HepG2 (cell line): ENCODE data around the gene NIP7. TPM values are rescaled to one million over a fixed set of nuclear protein-coding genes. Genes with fewer than 3 reads are reported as not detected.

Source experiments
- HNRNPLL ChIP-seq: fragments of 200-400 bp; formaldehyde crosslinking; IDR thresholded peaks from 2 replicates; pipeline ENCODE4 v1.6.1; 2017; ENCODE audit warnings: mild to moderate bottlenecking, low read depth, low read length; ENCODE audit not compliant: poor library complexity, severe bottlenecking
- MZF1 ChIP-seq: sonication (generic); formaldehyde crosslinking; IDR thresholded peaks from 2 replicates; pipeline ENCODE4 v1.8.1; 2023; ENCODE audit warnings: mild to moderate bottlenecking, missing genetic modification reagents, borderline replicate concordance
- NONO ChIP-seq, 2 experiments: fragments of 450-650 bp in 1 of 2; sonication (generic) in 1 of 2; formaldehyde crosslinking in 1 of 2; IDR thresholded peaks in 1 of 2; conservative IDR thresholded peaks in 1 of 2; 2 replicates each; pipeline versions ENCODE4 v1.6.1 to v1.8.0; 2017 to 2022; ENCODE audit warnings: mild to moderate bottlenecking in 1 of 2, missing genetic modification reagents in 1 of 2, moderate library complexity in 1 of 2
- PCBP1 ChIP-seq: fragments of 200-400 bp; formaldehyde crosslinking; IDR thresholded peaks from 2 replicates; pipeline ENCODE4 v1.6.1; 2017; ENCODE audit warnings: mild to moderate bottlenecking, low read depth, low read length, borderline replicate concordance
- RBM39 ChIP-seq: fragments of 200-400 bp; formaldehyde crosslinking; IDR thresholded peaks from one replicate; pipeline ENCODE4 v1.6.1; 2018; ENCODE audit warnings: antibody characterized with exemption, mild to moderate bottlenecking, low read depth, low read length; ENCODE audit not compliant: poor library complexity, severe bottlenecking
- ZBTB21 ChIP-seq: sonication (generic); formaldehyde crosslinking; IDR thresholded peaks from 2 replicates; pipeline ENCODE4 v1.4.0; 2020; ENCODE audit warnings: missing genetic modification reagents
- ZFP36 ChIP-seq: fragments of 150-350 bp; IDR thresholded peaks from 2 replicates; pipeline ENCODE4 v1.6.1; 2018; ENCODE audit warnings: borderline replicate concordance, low read length, low read depth; ENCODE audit not compliant: partially characterized antibody
- ZNF343 ChIP-seq: sonication (generic); formaldehyde crosslinking; IDR thresholded peaks from 2 replicates; pipeline ENCODE4 v1.4.0; 2020; ENCODE audit warnings: mild to moderate bottlenecking, missing genetic modification reagents
- ZNF607 ChIP-seq: sonication (generic); formaldehyde crosslinking; IDR thresholded peaks from 2 replicates; pipeline ENCODE4 v1.5.1; 2020; ENCODE audit warnings: missing genetic modification reagents, mild to moderate bottlenecking, borderline replicate concordance
- polyA plus RNA-seq, 8 experiments: library from polyadenylated mRNA; depleted of rRNA in 3 of 8; stranded (reverse) in 7 of 8; unstranded in 1 of 8; fragments of >200 nt; fragmentation: Illumina TruSeq in 4 of 8; extraction: Trizol in 4 of 8; gene quantifications; 2 replicates each; pipeline versions ENCODE4 v1.2.1 to v1.2.3, GENCODE V29; 2011 to 2016; ENCODE audit warnings: low read depth in 4 of 8, missing spikeins in 1 of 8, mixed read lengths in 1 of 8; ENCODE audit not compliant: insufficient read depth in 1 of 8
- total RNA-seq, 5 experiments: library from RNA; depleted of rRNA; stranded (reverse); fragments of >200 nt; fragmentation: Illumina TruSeq; extraction: Trizol; gene quantifications; 2 replicates each; pipeline ENCODE4 v1.2.3, GENCODE V29; 2016; ENCODE audit warnings: low read depth in 1 of 5
- TF ChIP-seq, protein P1 (sequence below): IDR thresholded peaks from 2 replicates; pipeline ENCODE4 v1.6.1; 2018; ENCODE audit warnings: missing genetic modification reagents, mild to moderate bottlenecking, missing compliant biosample characterization
- TF ChIP-seq, protein P2 (sequence below): sonication (generic); formaldehyde crosslinking; IDR thresholded peaks from 2 replicates; pipeline ENCODE4 v1.4.0; 2020; ENCODE audit warnings: missing genetic modification reagents, low read depth, mild to moderate bottlenecking, borderline replicate concordance
- TF ChIP-seq, protein P3 (sequence below): sonication (generic); formaldehyde crosslinking; IDR thresholded peaks from 2 replicates; pipeline ENCODE4 v1.4.0; 2020; ENCODE audit warnings: mild to moderate bottlenecking, missing genetic modification reagents
- TF ChIP-seq, protein P4 (sequence below): sonication (generic); formaldehyde crosslinking; IDR thresholded peaks from 2 replicates; pipeline ENCODE4 v1.4.0; 2020; ENCODE audit warnings: missing genetic modification reagents
- TF ChIP-seq, protein P5 (sequence below): IDR thresholded peaks from 2 replicates; pipeline ENCODE4 v1.6.1; 2016
- TF ChIP-seq, protein P6 (sequence below): sonication (generic); formaldehyde crosslinking; IDR thresholded peaks from 2 replicates; pipeline ENCODE4 v1.4.0; 2020; ENCODE audit warnings: missing genetic modification reagents

The NIP7 gene
- total and polyA plus RNA-seq, 2 of the 13 experiments (the other 11 are each of a cell fraction or from before 2014, with no cell fraction given): 15.3 to 114 TPM

DNA sequence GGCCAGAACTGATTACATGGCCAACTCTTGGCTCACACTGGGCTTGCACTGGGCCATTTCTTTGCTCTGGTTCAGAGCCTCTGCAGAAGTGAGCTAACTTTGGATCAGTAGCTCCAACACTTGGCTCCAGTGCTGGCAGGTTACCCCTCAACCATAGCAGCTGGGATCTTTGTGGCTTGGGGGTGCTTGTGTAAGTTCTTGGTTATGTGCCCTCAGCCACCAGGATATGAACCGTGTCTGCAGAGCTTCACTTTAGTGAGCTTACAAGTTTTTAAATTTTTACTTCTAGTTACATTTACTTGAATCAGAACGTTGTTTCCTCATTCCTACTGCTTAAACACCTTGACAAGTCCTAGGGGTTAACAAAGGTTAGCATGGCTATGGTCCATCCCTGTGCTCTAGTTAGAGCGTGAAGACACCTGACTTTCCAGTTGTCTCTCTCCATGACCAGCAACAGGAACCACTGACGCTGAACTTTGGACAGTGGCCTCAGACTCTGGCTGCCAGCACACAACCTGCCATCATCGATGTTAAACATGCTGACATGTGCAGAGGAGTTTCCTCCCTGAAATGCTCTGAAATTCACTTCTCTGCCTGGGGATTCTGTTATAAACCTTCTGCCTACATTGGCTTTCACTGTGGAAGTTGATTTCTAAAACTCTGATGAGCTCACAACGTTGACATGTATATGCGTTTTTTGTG lies 13.2 kb upstream of the NIP7 start (continued):
- TF ChIP-seq, protein P1, sequence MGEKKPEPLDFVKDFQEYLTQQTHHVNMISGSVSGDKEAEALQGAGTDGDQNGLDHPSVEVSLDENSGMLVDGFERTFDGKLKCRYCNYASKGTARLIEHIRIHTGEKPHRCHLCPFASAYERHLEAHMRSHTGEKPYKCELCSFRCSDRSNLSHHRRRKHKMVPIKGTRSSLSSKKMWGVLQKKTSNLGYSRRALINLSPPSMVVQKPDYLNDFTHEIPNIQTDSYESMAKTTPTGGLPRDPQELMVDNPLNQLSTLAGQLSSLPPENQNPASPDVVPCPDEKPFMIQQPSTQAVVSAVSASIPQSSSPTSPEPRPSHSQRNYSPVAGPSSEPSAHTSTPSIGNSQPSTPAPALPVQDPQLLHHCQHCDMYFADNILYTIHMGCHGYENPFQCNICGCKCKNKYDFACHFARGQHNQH: peak; percentile 96
- no peak for TF ChIP-seq NONO (IDR thresholded peaks at IDR 0.05)
- TF ChIP-seq NONO (CRISPR knock-in tag; conservative IDR thresholded peaks at IDR 0.05): no peak; the same call in 1 of the 2 replicates
- TF ChIP-seq ZFP36: no peak
- TF ChIP-seq, protein P2, sequence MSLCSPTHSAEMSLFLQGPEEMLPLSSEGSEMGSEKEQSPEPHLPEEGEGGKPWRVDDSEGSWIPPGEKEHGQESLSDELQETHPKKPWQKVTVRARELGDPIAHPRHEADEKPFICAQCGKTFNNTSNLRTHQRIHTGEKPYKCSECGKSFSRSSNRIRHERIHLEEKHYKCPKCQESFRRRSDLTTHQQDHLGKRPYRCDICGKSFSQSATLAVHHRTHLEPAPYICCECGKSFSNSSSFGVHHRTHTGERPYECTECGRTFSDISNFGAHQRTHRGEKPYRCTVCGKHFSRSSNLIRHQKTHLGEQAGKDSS (CRISPR knock-in tag): no peak; the same call in 1 of the 2 replicates
- TF ChIP-seq ZBTB21 (CRISPR knock-in tag): no peak
- TF ChIP-seq, protein P3, sequence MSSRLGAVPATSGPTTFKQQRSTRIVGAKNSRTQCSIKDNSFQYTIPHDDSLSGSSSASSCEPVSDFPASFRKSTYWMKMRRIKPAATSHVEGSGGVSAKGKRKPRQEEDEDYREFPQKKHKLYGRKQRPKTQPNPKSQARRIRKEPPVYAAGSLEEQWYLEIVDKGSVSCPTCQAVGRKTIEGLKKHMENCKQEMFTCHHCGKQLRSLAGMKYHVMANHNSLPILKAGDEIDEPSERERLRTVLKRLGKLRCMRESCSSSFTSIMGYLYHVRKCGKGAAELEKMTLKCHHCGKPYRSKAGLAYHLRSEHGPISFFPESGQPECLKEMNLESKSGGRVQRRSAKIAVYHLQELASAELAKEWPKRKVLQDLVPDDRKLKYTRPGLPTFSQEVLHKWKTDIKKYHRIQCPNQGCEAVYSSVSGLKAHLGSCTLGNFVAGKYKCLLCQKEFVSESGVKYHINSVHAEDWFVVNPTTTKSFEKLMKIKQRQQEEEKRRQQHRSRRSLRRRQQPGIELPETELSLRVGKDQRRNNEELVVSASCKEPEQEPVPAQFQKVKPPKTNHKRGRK: no peak
- TF ChIP-seq, protein P4, sequence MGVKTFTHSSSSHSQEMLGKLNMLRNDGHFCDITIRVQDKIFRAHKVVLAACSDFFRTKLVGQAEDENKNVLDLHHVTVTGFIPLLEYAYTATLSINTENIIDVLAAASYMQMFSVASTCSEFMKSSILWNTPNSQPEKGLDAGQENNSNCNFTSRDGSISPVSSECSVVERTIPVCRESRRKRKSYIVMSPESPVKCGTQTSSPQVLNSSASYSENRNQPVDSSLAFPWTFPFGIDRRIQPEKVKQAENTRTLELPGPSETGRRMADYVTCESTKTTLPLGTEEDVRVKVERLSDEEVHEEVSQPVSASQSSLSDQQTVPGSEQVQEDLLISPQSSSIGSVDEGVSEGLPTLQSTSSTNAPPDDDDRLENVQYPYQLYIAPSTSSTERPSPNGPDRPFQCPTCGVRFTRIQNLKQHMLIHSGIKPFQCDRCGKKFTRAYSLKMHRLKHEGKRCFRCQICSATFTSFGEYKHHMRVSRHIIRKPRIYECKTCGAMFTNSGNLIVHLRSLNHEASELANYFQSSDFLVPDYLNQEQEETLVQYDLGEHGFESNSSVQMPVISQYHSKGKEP (CRISPR knock-in tag): no peak
- TF ChIP-seq RBM39: no peak
- TF ChIP-seq, protein P5, sequence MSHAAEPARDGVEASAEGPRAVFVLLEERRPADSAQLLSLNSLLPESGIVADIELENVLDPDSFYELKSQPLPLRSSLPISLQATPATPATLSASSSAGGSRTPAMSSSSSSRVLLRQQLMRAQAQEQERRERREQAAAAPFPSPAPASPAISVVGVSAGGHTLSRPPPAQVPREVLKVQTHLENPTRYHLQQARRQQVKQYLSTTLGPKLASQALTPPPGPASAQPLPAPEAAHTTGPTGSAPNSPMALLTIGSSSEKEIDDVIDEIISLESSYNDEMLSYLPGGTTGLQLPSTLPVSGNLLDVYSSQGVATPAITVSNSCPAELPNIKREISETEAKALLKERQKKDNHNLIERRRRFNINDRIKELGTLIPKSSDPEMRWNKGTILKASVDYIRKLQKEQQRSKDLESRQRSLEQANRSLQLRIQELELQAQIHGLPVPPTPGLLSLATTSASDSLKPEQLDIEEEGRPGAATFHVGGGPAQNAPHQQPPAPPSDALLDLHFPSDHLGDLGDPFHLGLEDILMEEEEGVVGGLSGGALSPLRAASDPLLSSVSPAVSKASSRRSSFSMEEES: peak; percentile 76
- TF ChIP-seq ZNF607 (CRISPR knock-in tag): no peak
- no peak for TF ChIP-seq HNRNPLL
- no peak for TF ChIP-seq ZNF343 (CRISPR knock-in tag)
- no peak for TF ChIP-seq MZF1 (CRISPR knock-in tag)
- TF ChIP-seq, protein P6, sequence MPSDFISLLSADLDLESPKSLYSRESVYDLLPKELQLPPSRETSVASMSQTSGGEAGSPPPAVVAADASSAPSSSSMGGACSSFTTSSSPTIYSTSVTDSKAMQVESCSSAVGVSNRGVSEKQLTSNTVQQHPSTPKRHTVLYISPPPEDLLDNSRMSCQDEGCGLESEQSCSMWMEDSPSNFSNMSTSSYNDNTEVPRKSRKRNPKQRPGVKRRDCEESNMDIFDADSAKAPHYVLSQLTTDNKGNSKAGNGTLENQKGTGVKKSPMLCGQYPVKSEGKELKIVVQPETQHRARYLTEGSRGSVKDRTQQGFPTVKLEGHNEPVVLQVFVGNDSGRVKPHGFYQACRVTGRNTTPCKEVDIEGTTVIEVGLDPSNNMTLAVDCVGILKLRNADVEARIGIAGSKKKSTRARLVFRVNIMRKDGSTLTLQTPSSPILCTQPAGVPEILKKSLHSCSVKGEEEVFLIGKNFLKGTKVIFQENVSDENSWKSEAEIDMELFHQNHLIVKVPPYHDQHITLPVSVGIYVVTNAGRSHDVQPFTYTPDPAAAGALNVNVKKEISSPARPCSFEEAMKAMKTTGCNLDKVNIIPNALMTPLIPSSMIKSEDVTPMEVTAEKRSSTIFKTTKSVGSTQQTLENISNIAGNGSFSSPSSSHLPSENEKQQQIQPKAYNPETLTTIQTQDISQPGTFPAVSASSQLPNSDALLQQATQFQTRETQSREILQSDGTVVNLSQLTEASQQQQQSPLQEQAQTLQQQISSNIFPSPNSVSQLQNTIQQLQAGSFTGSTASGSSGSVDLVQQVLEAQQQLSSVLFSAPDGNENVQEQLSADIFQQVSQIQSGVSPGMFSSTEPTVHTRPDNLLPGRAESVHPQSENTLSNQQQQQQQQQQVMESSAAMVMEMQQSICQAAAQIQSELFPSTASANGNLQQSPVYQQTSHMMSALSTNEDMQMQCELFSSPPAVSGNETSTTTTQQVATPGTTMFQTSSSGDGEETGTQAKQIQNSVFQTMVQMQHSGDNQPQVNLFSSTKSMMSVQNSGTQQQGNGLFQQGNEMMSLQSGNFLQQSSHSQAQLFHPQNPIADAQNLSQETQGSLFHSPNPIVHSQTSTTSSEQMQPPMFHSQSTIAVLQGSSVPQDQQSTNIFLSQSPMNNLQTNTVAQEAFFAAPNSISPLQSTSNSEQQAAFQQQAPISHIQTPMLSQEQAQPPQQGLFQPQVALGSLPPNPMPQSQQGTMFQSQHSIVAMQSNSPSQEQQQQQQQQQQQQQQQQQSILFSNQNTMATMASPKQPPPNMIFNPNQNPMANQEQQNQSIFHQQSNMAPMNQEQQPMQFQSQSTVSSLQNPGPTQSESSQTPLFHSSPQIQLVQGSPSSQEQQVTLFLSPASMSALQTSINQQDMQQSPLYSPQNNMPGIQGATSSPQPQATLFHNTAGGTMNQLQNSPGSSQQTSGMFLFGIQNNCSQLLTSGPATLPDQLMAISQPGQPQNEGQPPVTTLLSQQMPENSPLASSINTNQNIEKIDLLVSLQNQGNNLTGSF (CRISPR knock-in tag): no peak
- TF ChIP-seq PCBP1: no peak
